PC-3 (cell line): ENCODE data around the gene ZSWIM7. TPM values are rescaled to one million over a fixed set of nuclear protein-coding genes. Genes with fewer than 3 reads are reported as not detected.

ENCODE experiments used
- ATAC-seq: fragments of 200-7000 bp; cut with Tn5 transposase; 2 replicates; pipeline ENCODE4 v1.9.1; 2020; ENCODE audit warnings: mild to moderate bottlenecking, moderate library complexity
- BruUV-seq: library from RNA; stranded (reverse); fragments of 400-500 nt; replicated peaks from 2 replicates; lab custom pipeline; 2021; lab: Mats Ljungman, UMichigan
- CTCF ChIA-PET: fragments of 300-600 bp; sonication (Branson Sonifier 250); formaldehyde crosslinking; loops from one replicate; lab custom pipeline; 2022; ENCODE audit warnings: antibody characterized with exemption; lab: Charles Lee
- POLR2A ChIA-PET: fragments of 300-600 bp; sonication (Branson Sonifier 250); formaldehyde crosslinking; loops from one replicate; lab custom pipeline; 2022; ENCODE audit warnings: antibody characterized with exemption; ENCODE audit not compliant: unreplicated experiment; lab: Charles Lee
- DNase-seq: peaks from one replicate; pipeline ENCODE4 v3.0.0-alpha.2; 2015
- H2AFZ ChIP-seq: fragments of 300-600 bp; sonication (generic); 2 replicates; pipeline ENCODE4 v1.6.0; 2016; ENCODE audit warnings: antibody characterized with exemption, low read length
- H3F3A ChIP-seq: fragments of 300-600 bp; sonication (generic); one replicate; pipeline ENCODE4 v1.6.0; 2017; ENCODE audit warnings: antibody characterized with exemption, low read length, control low read depth, mild to moderate bottlenecking; ENCODE audit not compliant: unreplicated experiment
- H3K27ac ChIP-seq: fragments of 300-600 bp; sonication (generic); 2 replicates; pipeline ENCODE4 v1.5.1; 2016; ENCODE audit warnings: mild to moderate bottlenecking, low read length
- H3K27me3 ChIP-seq: fragments of 300-600 bp; sonication (generic); 2 replicates; pipeline ENCODE4 v1.6.1; 2016; ENCODE audit warnings: low read length, mixed read lengths
- H3K36me3 ChIP-seq: fragments of 300-600 bp; sonication (generic); 2 replicates; pipeline ENCODE4 v1.6.1; 2016; ENCODE audit warnings: low read depth, mixed run types, low read length, mixed read lengths
- H3K4me1 ChIP-seq: fragments of 300-600 bp; sonication (generic); 2 replicates; pipeline ENCODE4 v1.5.1; 2016; ENCODE audit warnings: low read length; ENCODE audit not compliant: insufficient read depth
- H3K4me2 ChIP-seq: fragments of 300-600 bp; sonication (generic); 2 replicates; pipeline ENCODE4 v1.6.0; 2016; ENCODE audit warnings: low read length
- H3K4me3 ChIP-seq: fragments of 300-600 bp; sonication (generic); 2 replicates; pipeline ENCODE4 v1.5.1; 2016; ENCODE audit warnings: mild to moderate bottlenecking, low read length, mixed read lengths
- H3K79me2 ChIP-seq: fragments of 300-600 bp; sonication (generic); 2 replicates; pipeline ENCODE4 v1.6.1; 2017; ENCODE audit warnings: low read length, mixed read lengths
- H3K9ac ChIP-seq: fragments of 300-600 bp; sonication (generic); 2 replicates; pipeline ENCODE4 v1.6.0; 2016; ENCODE audit warnings: mild to moderate bottlenecking, low read length
- H3K9me2 ChIP-seq: fragments of 300-600 bp; sonication (generic); replicated peaks from 2 replicates; pipeline ENCODE4 v1.6.1; 2016; ENCODE audit warnings: mixed run types, low read length, mixed read lengths
- H3K9me3 ChIP-seq: fragments of 300-600 bp; sonication (generic); 2 replicates; pipeline ENCODE4 v1.6.1; 2016; ENCODE audit warnings: low read length, mixed read lengths
- H4K20me1 ChIP-seq: fragments of 300-600 bp; sonication (generic); 2 replicates; pipeline ENCODE4 v1.6.1; 2016; ENCODE audit warnings: low read length, mixed read lengths
- EZH2 ChIP-seq: fragments of 300-600 bp; sonication (generic); IDR thresholded peaks from one replicate; pipeline ENCODE4 v1.6.1; 2017; ENCODE audit warnings: antibody characterized with exemption, mild to moderate bottlenecking, low read length; ENCODE audit not compliant: unreplicated experiment
- EZH2phosphoT487 ChIP-seq: fragments of 300-600 bp; sonication (generic); IDR thresholded peaks from 2 replicates; pipeline ENCODE4 v1.6.1; 2018; ENCODE audit warnings: mild to moderate bottlenecking, antibody characterized with exemption, low read length, borderline replicate concordance
- intact Hi-C: fragments of 100-400 bp; cut with micrococcal nuclease; formaldehyde crosslinking; loops from 2 replicates; pipeline ENCODE4 v1.9.0; 2023
- total RNA-seq: library from RNA; depleted of rRNA; stranded (reverse); fragments of >200 nt; gene quantifications from 2 replicates; pipeline ENCODE4 v1.2.3, GENCODE V29; 2014
- TF ChIP-seq, protein P1 (sequence below): fragments of 300-600 bp; sonication (generic); conservative IDR thresholded peaks from 2 replicates; pipeline ENCODE4 v1.5.1; 2017; ENCODE audit warnings: antibody characterized with exemption, low read depth, mild to moderate bottlenecking, low read length

Gene ZSWIM7
- total RNA-seq, 1 experiment from 2014 or later: 97.6 TPM

DNA sequence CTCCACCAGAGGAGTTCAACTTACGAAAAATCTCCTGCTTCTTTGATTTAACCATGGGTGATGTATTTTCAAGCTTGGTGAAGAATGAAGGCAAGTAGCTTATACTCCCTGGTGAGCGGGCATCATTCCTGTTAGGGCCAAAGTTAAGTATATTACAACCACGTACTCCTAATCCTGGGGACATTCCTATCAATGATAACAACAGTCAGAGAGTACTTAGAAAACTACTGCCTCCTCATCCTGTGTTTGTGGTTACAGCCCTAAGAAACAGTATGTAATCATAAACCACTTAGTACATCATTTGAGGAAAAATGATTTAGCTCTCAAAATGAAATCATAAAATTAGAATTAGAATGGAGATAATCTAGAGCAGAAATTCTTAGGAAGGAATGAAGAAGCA is 47.5 kb upstream of the ZSWIM7 start:
- H3K36me3 ChIP-seq: peaks cover 42% of the 10 kb centered on the region
- H2AFZ ChIP-seq: no peak overlapping the region
- no peak overlapping the region for H3K9ac ChIP-seq
- H3K4me1 ChIP-seq: no peaks in the 10 kb centered on the region
- DNase-seq: no peak
- ATAC-seq: no peak
- ChIA-PET CTCF (no interaction called here), POLR2A (no interaction called here)
- H3K9me3 ChIP-seq: no peaks in the 10 kb centered on the region
- H3K27me3 ChIP-seq: no peaks in the 10 kb centered on the region
- H3K4me3 ChIP-seq: no peak overlapping the region
- H3F3A ChIP-seq: no peaks in the 10 kb centered on the region
- H4K20me1 ChIP-seq: no peaks in the 10 kb centered on the region
- no peak overlapping the region for H3K4me2 ChIP-seq
- BruUV-seq: no TSS peak
- intact Hi-C loops: no loop called here
- no peaks in the 10 kb centered on the region for H3K9me2 ChIP-seq
- no peak overlapping the region for H3K27ac ChIP-seq
- H3K79me2 ChIP-seq: no peaks in the 10 kb centered on the region
- no peak for TF ChIP-seq EZH2phosphoT487
- no peak for TF ChIP-seq EZH2
- TF ChIP-seq, protein P1, sequence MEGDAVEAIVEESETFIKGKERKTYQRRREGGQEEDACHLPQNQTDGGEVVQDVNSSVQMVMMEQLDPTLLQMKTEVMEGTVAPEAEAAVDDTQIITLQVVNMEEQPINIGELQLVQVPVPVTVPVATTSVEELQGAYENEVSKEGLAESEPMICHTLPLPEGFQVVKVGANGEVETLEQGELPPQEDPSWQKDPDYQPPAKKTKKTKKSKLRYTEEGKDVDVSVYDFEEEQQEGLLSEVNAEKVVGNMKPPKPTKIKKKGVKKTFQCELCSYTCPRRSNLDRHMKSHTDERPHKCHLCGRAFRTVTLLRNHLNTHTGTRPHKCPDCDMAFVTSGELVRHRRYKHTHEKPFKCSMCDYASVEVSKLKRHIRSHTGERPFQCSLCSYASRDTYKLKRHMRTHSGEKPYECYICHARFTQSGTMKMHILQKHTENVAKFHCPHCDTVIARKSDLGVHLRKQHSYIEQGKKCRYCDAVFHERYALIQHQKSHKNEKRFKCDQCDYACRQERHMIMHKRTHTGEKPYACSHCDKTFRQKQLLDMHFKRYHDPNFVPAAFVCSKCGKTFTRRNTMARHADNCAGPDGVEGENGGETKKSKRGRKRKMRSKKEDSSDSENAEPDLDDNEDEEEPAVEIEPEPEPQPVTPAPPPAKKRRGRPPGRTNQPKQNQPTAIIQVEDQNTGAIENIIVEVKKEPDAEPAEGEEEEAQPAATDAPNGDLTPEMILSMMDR: no peak

DNA sequence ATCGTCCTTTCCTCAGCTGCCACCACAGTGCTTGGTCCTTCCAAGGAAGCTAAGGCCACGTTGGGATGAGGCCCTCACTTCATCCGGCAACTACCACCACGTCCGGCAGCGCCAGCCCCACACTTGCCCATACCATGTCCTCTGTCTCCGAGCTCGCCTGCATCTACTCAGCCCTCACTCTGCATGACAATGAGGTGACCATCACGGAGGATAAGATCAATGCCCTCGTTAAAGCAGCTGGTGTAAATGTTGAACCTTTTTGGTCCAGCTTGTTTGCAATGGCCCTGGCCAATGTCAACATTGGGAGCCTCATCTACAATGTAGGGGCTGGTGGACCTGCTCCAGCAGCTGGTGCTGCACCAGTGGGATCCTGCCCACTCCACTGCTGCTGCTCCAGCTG is 45.0 kb upstream of the ZSWIM7 start:
- H3K9ac ChIP-seq: no peak overlapping the region
- no peaks in the 10 kb centered on the region for H3K27me3 ChIP-seq
- H3K4me3 ChIP-seq: no peak overlapping the region
- H3K4me2 ChIP-seq: no peak overlapping the region
- no peaks in the 10 kb centered on the region for H3K79me2 ChIP-seq
- H3K9me2 ChIP-seq: no peaks in the 10 kb centered on the region
- ATAC-seq (no peak), DNase-seq (no peak)
- ChIA-PET CTCF (interaction anchor here (0.5 to 0.6 kb wide), 2 partner anchors 35 to 312 kb away, joined by 9 to 14 read pairs; no protein-coding TSS in a partner anchor), POLR2A (no interaction called here)
- H3K27ac ChIP-seq: no peak overlapping the region
- H3K4me1 ChIP-seq: no peaks in the 10 kb centered on the region
- peaks cover 43% of the 10 kb centered on the region for H3K36me3 ChIP-seq
- no peaks in the 10 kb centered on the region for H4K20me1 ChIP-seq
- intact Hi-C loops: no loop called here
- no peaks in the 10 kb centered on the region for H3F3A ChIP-seq
- no peak overlapping the region for H2AFZ ChIP-seq
- no peaks in the 10 kb centered on the region for H3K9me3 ChIP-seq
- no peak for TF ChIP-seq EZH2phosphoT487
- no peak for TF ChIP-seq EZH2
- TF ChIP-seq, protein P1: no peak
- no TSS peak for BruUV-seq

DNA sequence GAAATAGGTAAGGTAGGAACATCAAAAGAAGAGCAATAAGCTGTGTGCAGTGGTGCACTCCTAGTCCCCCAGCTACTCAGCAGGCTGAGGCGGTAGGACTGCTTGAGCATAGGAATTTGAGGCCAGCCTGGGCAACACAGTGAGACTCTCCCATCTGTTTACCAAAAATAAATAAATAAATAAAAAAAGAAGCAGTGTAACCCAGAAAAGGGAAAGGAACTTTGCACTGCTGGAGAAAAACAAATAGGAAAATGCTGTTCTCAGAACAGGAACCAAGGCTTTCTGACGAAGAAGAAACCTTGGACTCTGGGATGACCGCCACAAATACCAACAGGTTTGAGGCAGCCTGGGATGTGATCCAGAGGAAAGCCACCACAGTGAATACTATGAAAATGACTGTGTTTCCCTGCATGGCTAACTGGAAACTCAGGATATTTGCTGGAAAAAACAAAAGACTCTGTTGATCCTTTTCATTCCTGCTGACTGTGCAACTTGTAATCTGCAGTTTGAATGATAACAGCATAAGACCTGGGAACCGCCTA is 41.3 kb upstream of the ZSWIM7 start:
- Histone ChIP-seq H3F3A (no peaks in the 10 kb centered on the region), H3K9me3 (no peaks in the 10 kb centered on the region), H3K4me2 (no peak overlapping the region), H3K79me2 (no peaks in the 10 kb centered on the region), H3K4me1 (no peaks in the 10 kb centered on the region), H3K36me3 (peaks cover 50% of the 10 kb centered on the region), H4K20me1 (no peaks in the 10 kb centered on the region), H3K27me3 (no peaks in the 10 kb centered on the region), H3K9ac (no peak overlapping the region), H3K9me2 (no peaks in the 10 kb centered on the region), H3K27ac (no peak overlapping the region), H3K4me3 (no peak overlapping the region), H2AFZ (no peak overlapping the region)
- POLR2A ChIA-PET: no interaction called here
- intact Hi-C loops: no loop called here
- CTCF ChIA-PET: no interaction called here
- BruUV-seq: no TSS peak
- DNase-seq (peak; percentile 38), ATAC-seq (no peak)
- TF ChIP-seq, protein P1: no peak
- TF ChIP-seq EZH2phosphoT487: no peak
- TF ChIP-seq EZH2: no peak
